Astrocyte (in vitro differentiated cells and primary cell): ENCODE measurements around the gene ACTL8. TPM values are rescaled to one million over a fixed set of nuclear protein-coding genes. Genes with fewer than 3 reads are reported as not detected.

Experiments used
- DNase-seq: peaks from one replicate; pipeline ENCODE4 v3.0.0-alpha.2; 2010; ENCODE audit warnings: low read depth
- FAIRE-seq: peaks from 2 replicates; lab custom pipeline; 2011; peaks lifted over from hg19 to GRCh38; lab: Jason Lieb, UNC
- H2AFZ ChIP-seq: 2 replicates; pipeline ENCODE4 v1.6.0; 2012; ENCODE audit warnings: low read depth, low read length, inconsistent platforms
- H3K27ac ChIP-seq: 2 replicates; pipeline ENCODE4 v1.5.1; 2011; ENCODE audit warnings: low read depth, low read length, inconsistent platforms
- H3K27me3 ChIP-seq: 2 replicates; pipeline ENCODE4 v1.6.0; 2011; ENCODE audit warnings: low read length, inconsistent platforms; ENCODE audit not compliant: insufficient read depth
- H3K36me3 ChIP-seq: 2 replicates; pipeline ENCODE4 v1.5.1; 2011; ENCODE audit warnings: low read length, inconsistent platforms; ENCODE audit not compliant: insufficient read depth
- H3K4me1 ChIP-seq: 2 replicates; pipeline ENCODE4 v1.5.1; 2011; ENCODE audit warnings: low read length, inconsistent platforms; ENCODE audit not compliant: insufficient read depth
- H3K4me2 ChIP-seq: 2 replicates; pipeline ENCODE4 v1.6.0; 2012; ENCODE audit warnings: low read length, inconsistent platforms
- H3K4me3 ChIP-seq: 2 replicates; pipeline ENCODE4 v1.5.1; 2011; ENCODE audit warnings: low read depth, mild to moderate bottlenecking, low read length, inconsistent platforms; ENCODE audit not compliant: insufficient read depth
- H3K79me2 ChIP-seq: 2 replicates; pipeline ENCODE4 v1.6.0; 2012; ENCODE audit warnings: mild to moderate bottlenecking, low read length, inconsistent platforms; ENCODE audit not compliant: insufficient read depth
- H3K9ac ChIP-seq: 2 replicates; pipeline ENCODE4 v1.6.0; 2012; ENCODE audit warnings: mild to moderate bottlenecking, low read length, inconsistent platforms
- H3K9me3 ChIP-seq: 2 replicates; pipeline ENCODE4 v1.5.1; 2012; ENCODE audit warnings: low read depth, mild to moderate bottlenecking, low read length, inconsistent platforms; ENCODE audit not compliant: insufficient read depth
- H4K20me1 ChIP-seq: 2 replicates; pipeline ENCODE4 v1.6.0; 2012; ENCODE audit warnings: low read length, inconsistent platforms; ENCODE audit not compliant: insufficient read depth
- H3K27ac Mint-ChIP-seq: one replicate; pipeline ENCODE4 v1.8.0; 2021; ENCODE audit warnings: mild to moderate bottlenecking, mixed read lengths; ENCODE audit not compliant: unreplicated experiment
- H3K27me3 Mint-ChIP-seq: one replicate; pipeline ENCODE4 v1.8.0; 2021; ENCODE audit warnings: low read depth, mixed read lengths; ENCODE audit not compliant: unreplicated experiment
- H3K36me3 Mint-ChIP-seq: one replicate; pipeline ENCODE4 v1.8.0; 2021; ENCODE audit warnings: low read depth, mixed read lengths; ENCODE audit not compliant: unreplicated experiment
- H3K4me1 Mint-ChIP-seq: one replicate; pipeline ENCODE4 v1.8.0; 2021; ENCODE audit warnings: low read depth, mixed read lengths; ENCODE audit not compliant: unreplicated experiment
- H3K4me3 Mint-ChIP-seq: one replicate; pipeline ENCODE4 v1.8.0; 2021; ENCODE audit warnings: mild to moderate bottlenecking, moderate library complexity, mixed read lengths; ENCODE audit not compliant: unreplicated experiment
- H3K9me3 Mint-ChIP-seq: one replicate; pipeline ENCODE4 v1.8.0; 2021; ENCODE audit warnings: mild to moderate bottlenecking, mixed read lengths; ENCODE audit not compliant: unreplicated experiment
- CTCF ChIP-seq: IDR thresholded peaks from 2 replicates; pipeline ENCODE4 v1.5.1; 2011; ENCODE audit warnings: low read depth, mild to moderate bottlenecking, inconsistent platforms, low read length, moderate library complexity; ENCODE audit not compliant: insufficient read depth
- EZH2 ChIP-seq: IDR thresholded peaks from 2 replicates; pipeline ENCODE4 v1.6.1; 2012; ENCODE audit warnings: mild to moderate bottlenecking, low read length, inconsistent platforms; ENCODE audit not compliant: insufficient read depth
- total RNA-seq: library from RNA; stranded (reverse); gene quantifications from 2 replicates; pipeline ENCODE4 v1.2.1, GENCODE V29; 2021

ACTL8 gene
- total RNA-seq, 1 donor from 2014 or later: 2.0 TPM

GRCh38 chr1:17763417-17763816 is 8.3 kb downstream of the ACTL8 start:
- no peak overlapping the region for H3K27ac Mint-ChIP-seq
- DNase-seq (no peak), FAIRE-seq (no peak)
- Histone ChIP-seq H4K20me1 (no peaks in the 10 kb centered on the region), H3K4me2 (no peak overlapping the region), H3K4me3 (no peak overlapping the region), H3K27ac (no peak overlapping the region), H3K36me3 (no peaks in the 10 kb centered on the region), H3K9me3 (peaks cover 10% of the 10 kb centered on the region), H2AFZ (no peak overlapping the region), H3K79me2 (no peaks in the 10 kb centered on the region), H3K9ac (no peak overlapping the region), H3K4me1 (peaks cover 27% of the 10 kb centered on the region), H3K27me3 (no peaks in the 10 kb centered on the region)
- TF ChIP-seq EZH2 (no peak), CTCF (no peak)
- H3K36me3 Mint-ChIP-seq: no peaks in the 10 kb centered on the region
- H3K4me3 Mint-ChIP-seq: no peak overlapping the region
- peaks cover 9% of the 10 kb centered on the region for H3K9me3 Mint-ChIP-seq
- peaks cover 9% of the 10 kb centered on the region for H3K27me3 Mint-ChIP-seq
- peaks cover 5% of the 10 kb centered on the region for H3K4me1 Mint-ChIP-seq

- H3K4me2 ChIP-seq: no peak overlapping the region
- H3K27ac Mint-ChIP-seq: no peak overlapping the region
- H3K27me3 Mint-ChIP-seq: peaks cover 9% of the 10 kb centered on the region
- H3K4me1 Mint-ChIP-seq: peaks cover 10% of the 10 kb centered on the region
- FAIRE-seq (no peak), DNase-seq (no peak)
- peaks cover 6% of the 10 kb centered on the region for H3K9me3 ChIP-seq
- H3K9me3 Mint-ChIP-seq: peaks cover 5% of the 10 kb centered on the region
- no peak overlapping the region for H3K4me3 ChIP-seq
- no peak overlapping the region for H3K4me3 Mint-ChIP-seq
- H3K36me3 ChIP-seq: no peaks in the 10 kb centered on the region
- no peak overlapping the region for H3K9ac ChIP-seq
- TF ChIP-seq CTCF: no peak
- no peak for TF ChIP-seq EZH2
- peaks cover 33% of the 10 kb centered on the region for H3K4me1 ChIP-seq
- H3K27me3 ChIP-seq: no peaks in the 10 kb centered on the region
- H4K20me1 ChIP-seq: no peaks in the 10 kb centered on the region
- no peak overlapping the region for H3K27ac ChIP-seq
- no peak overlapping the region for H2AFZ ChIP-seq
- no peaks in the 10 kb centered on the region for H3K79me2 ChIP-seq
- H3K36me3 Mint-ChIP-seq: no peaks in the 10 kb centered on the region
Measured at GRCh38 chr1:17763995-17764394, 8.9 kb downstream of the ACTL8 start.

GRCh38 chr1:17764591-17764990 is 9.5 kb downstream of the ACTL8 start:
- Mint-ChIP-seq H3K4me3 (no peak overlapping the region), H3K27me3 (peaks cover 9% of the 10 kb centered on the region), H3K36me3 (no peaks in the 10 kb centered on the region), H3K27ac (no peak overlapping the region), H3K4me1 (peaks cover 13% of the 10 kb centered on the region), H3K9me3 (peaks cover 3% of the 10 kb centered on the region)
- H3K9ac ChIP-seq: peak overlapping the region; percentile 74
- H3K4me1 ChIP-seq: peaks cover 38% of the 10 kb centered on the region
- no peak for DNase-seq
- H2AFZ ChIP-seq: no peak overlapping the region
- no peaks in the 10 kb centered on the region for H3K27me3 ChIP-seq
- H3K4me2 ChIP-seq: no peak overlapping the region
- no peaks in the 10 kb centered on the region for H3K9me3 ChIP-seq
- H3K27ac ChIP-seq: peak overlapping the region; percentile 88
- no peaks in the 10 kb centered on the region for H3K36me3 ChIP-seq
- H4K20me1 ChIP-seq: no peaks in the 10 kb centered on the region
- no peaks in the 10 kb centered on the region for H3K79me2 ChIP-seq
- no peak for FAIRE-seq
- TF ChIP-seq EZH2: no peak
- no peak for TF ChIP-seq CTCF
- H3K4me3 ChIP-seq: no peak overlapping the region
